HepG2 (cell line): ENCODE measurements around the gene PMEL. TPM values are rescaled to one million over a fixed set of nuclear protein-coding genes. Genes with fewer than 3 reads are reported as not detected.
A peak's percentile ranks its signal among the peaks of the same experiment; 100 is the strongest.

Source experiments
- ASH2L ChIP-seq: fragments of 300-600, 200-600 bp; sonication (generic); IDR thresholded peaks from 2 replicates; pipeline ENCODE4 v1.7.0; 2017; ENCODE audit warnings: low read depth, mild to moderate bottlenecking, moderate library complexity, mixed read lengths, low read length; ENCODE audit not compliant: insufficient read length
- ELF3 ChIP-seq: IDR thresholded peaks from 2 replicates; pipeline ENCODE4 v1.6.1; 2016; ENCODE audit warnings: missing genetic modification reagents, missing compliant biosample characterization
- FOXK1 ChIP-seq: sonication (generic); formaldehyde crosslinking; IDR thresholded peaks from 2 replicates; pipeline ENCODE4 v1.4.0; 2020; ENCODE audit warnings: low read depth, missing genetic modification reagents, borderline replicate concordance
- HDAC1 ChIP-seq: sonication (generic); formaldehyde crosslinking; IDR thresholded peaks from 2 replicates; pipeline ENCODE4 v1.5.1; 2020; ENCODE audit warnings: mild to moderate bottlenecking, missing genetic modification reagents
- KAT8 ChIP-seq: IDR thresholded peaks from 2 replicates; pipeline ENCODE4 v1.6.1; 2016; ENCODE audit warnings: missing genetic modification reagents, missing compliant biosample characterization
- PRDM4 ChIP-seq: sonication (generic); formaldehyde crosslinking; IDR thresholded peaks from 2 replicates; pipeline ENCODE4 v1.9.0; 2021; ENCODE audit warnings: missing genetic modification reagents, borderline replicate concordance
- SPEN ChIP-seq: sonication (generic); formaldehyde crosslinking; IDR thresholded peaks from 2 replicates; pipeline ENCODE4 v1.5.1; 2020; ENCODE audit warnings: low read depth, mild to moderate bottlenecking, missing genetic modification reagents
- SRY ChIP-seq: sonication (generic); formaldehyde crosslinking; IDR thresholded peaks from 2 replicates; pipeline ENCODE4 v1.8.0; 2022; ENCODE audit warnings: mild to moderate bottlenecking, missing genetic modification reagents
- STAT5B ChIP-seq: sonication (generic); formaldehyde crosslinking; IDR thresholded peaks from 2 replicates; pipeline ENCODE4 v1.4.0; 2020; ENCODE audit warnings: missing genetic modification reagents
- TAF1 ChIP-seq: sonication (generic); formaldehyde crosslinking; IDR thresholded peaks from 2 replicates; pipeline ENCODE4 v1.4.0; 2020; ENCODE audit warnings: missing genetic modification reagents
- TEF ChIP-seq: sonication (generic); formaldehyde crosslinking; IDR thresholded peaks from 2 replicates; pipeline ENCODE4 v1.5.0; 2020; ENCODE audit warnings: missing genetic modification reagents
- YY1 ChIP-seq: IDR thresholded peaks from 2 replicates; pipeline ENCODE4 v1.6.1; 2011; ENCODE audit warnings: low read length, low read depth, moderate library complexity, mild to moderate bottlenecking; ENCODE audit not compliant: insufficient read depth, insufficient replicate concordance
- ZFAT ChIP-seq: sonication (generic); formaldehyde crosslinking; conservative IDR thresholded peaks from 2 replicates; pipeline ENCODE4 v1.8.1; 2023; ENCODE audit warnings: missing genetic modification reagents, inconsistent platforms
- ZNF337 ChIP-seq: sonication (generic); formaldehyde crosslinking; IDR thresholded peaks from 2 replicates; pipeline ENCODE4 v1.5.1; 2020; ENCODE audit warnings: missing genetic modification reagents, low read depth, mild to moderate bottlenecking, borderline replicate concordance
- ZNF431 ChIP-seq: sonication (generic); formaldehyde crosslinking; IDR thresholded peaks from 2 replicates; pipeline ENCODE4 v1.9.0; 2022; ENCODE audit warnings: missing genetic modification reagents, low read depth, mild to moderate bottlenecking, borderline replicate concordance
- ZNF503 ChIP-seq: sonication (generic); formaldehyde crosslinking; IDR thresholded peaks from 2 replicates; pipeline ENCODE4 v1.4.0; 2020; ENCODE audit warnings: missing genetic modification reagents
- ZNF558 ChIP-seq: sonication (generic); formaldehyde crosslinking; IDR thresholded peaks from 2 replicates; pipeline ENCODE4 v1.9.0; 2022; ENCODE audit warnings: mild to moderate bottlenecking, missing genetic modification reagents, borderline replicate concordance
- ZNF687 ChIP-seq: sonication (generic); formaldehyde crosslinking; IDR thresholded peaks from 2 replicates; pipeline ENCODE4 v1.5.1; 2020; ENCODE audit warnings: mild to moderate bottlenecking, missing genetic modification reagents, moderate library complexity
- ZSCAN31 ChIP-seq: sonication (generic); formaldehyde crosslinking; IDR thresholded peaks from 2 replicates; pipeline ENCODE4 v1.5.0; 2020; ENCODE audit warnings: low read depth, mild to moderate bottlenecking, missing genetic modification reagents
- polyA plus RNA-seq, 8 experiments: library from polyadenylated mRNA; depleted of rRNA in 3 of 8; stranded (reverse) in 7 of 8; unstranded in 1 of 8; fragments of >200 nt; fragmentation: Illumina TruSeq in 4 of 8; extraction: Trizol in 4 of 8; gene quantifications; 2 replicates each; pipeline versions ENCODE4 v1.2.1 to v1.2.3, GENCODE V29; 2011 to 2016; ENCODE audit warnings: low read depth in 4 of 8, missing spikeins in 1 of 8, mixed read lengths in 1 of 8; ENCODE audit not compliant: insufficient read depth in 1 of 8
- total RNA-seq, 5 experiments: library from RNA; depleted of rRNA; stranded (reverse); fragments of >200 nt; fragmentation: Illumina TruSeq; extraction: Trizol; gene quantifications; 2 replicates each; pipeline ENCODE4 v1.2.3, GENCODE V29; 2016; ENCODE audit warnings: low read depth in 1 of 5

Gene PMEL
- total and polyA plus RNA-seq, 2 of the 13 experiments (the other 11 are each of a cell fraction or from before 2014, with no cell fraction given): 0.49 to 3.3 TPM

- TF ChIP-seq ASH2L: peak; percentile 77
- TF ChIP-seq FOXK1 (CRISPR knock-in tag): 0 out of 2 replicates have a peak, but pooled peaks have one; percentile 23
- 0 out of 2 replicates have a peak, but pooled peaks have one; percentile 11 for TF ChIP-seq HDAC1
- TF ChIP-seq STAT5B (CRISPR knock-in tag): no peak
- peak; percentile 68 for TF ChIP-seq TAF1 (CRISPR knock-in tag)
- no peak for TF ChIP-seq ZSCAN31
- TF ChIP-seq TEF (CRISPR knock-in tag): 0 out of 2 replicates have a peak, but pooled peaks have one; percentile 57
- peak; percentile 44; the same call in 1 of the 2 replicates for TF ChIP-seq ELF3 (CRISPR knock-in tag)
- peak; percentile 34; the same call in 1 of the 2 replicates for TF ChIP-seq ZNF503
- TF ChIP-seq ZNF558: 0 out of 2 replicates have a peak, but pooled peaks have one; percentile 14
- TF ChIP-seq ZNF687 (CRISPR knock-in tag): peak; percentile 41
- no peak for TF ChIP-seq SRY (CRISPR knock-in tag)
- TF ChIP-seq PRDM4: no peak
- 0 out of 2 replicates have a peak, but pooled peaks have one; percentile 67 for TF ChIP-seq ZNF337 (CRISPR knock-in tag)
- TF ChIP-seq KAT8 (CRISPR knock-in tag): peak; percentile 89
- peak; percentile 97 for TF ChIP-seq YY1
- no peak for TF ChIP-seq ZNF431 (CRISPR knock-in tag)
- TF ChIP-seq ZFAT: no peak
- peak; percentile 22; the same call in 1 of the 2 replicates for TF ChIP-seq SPEN (CRISPR knock-in tag)
Observed at GRCh38 chr12:55926738-55927587, 38.9 kb downstream of the PMEL start (continued).
